Measurements from ENCODE around the gene SERPINB4.

DNA sequence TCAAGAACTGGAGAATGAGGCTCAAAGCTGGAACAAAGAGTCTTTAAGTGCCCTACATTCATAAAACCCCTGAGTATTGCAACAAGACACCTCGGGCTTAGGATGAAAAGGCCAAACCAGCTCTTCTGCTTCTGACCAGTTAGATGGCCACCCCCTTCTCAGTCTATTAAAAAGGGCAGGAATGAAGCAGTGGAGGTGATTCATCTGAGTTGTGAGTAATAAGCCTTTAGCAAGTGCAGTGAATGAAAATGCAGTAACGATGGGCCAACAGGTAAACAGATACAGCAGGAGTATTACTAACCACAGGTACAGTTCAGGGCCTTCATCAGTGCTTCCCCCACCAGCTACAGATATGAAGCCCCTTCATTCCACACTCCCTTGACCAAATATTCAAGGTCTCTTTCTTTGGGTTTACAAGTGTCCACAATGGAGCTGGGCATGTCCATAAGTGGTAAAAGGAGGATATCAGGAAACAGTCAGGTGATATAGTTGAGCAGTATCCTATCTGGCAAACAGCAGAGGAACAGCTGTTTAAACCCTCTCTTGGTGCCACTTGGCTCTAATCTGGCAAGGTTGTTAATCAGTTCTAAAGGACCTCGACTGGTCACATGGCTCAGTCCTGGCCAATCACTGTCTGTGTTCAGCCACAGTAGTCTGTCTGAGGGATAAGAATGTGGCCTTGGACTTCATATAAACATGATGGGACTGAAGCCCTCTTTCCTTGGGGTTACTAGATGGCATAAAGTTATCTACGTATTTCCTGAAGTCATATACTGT lies 39.1 kb downstream of the SERPINB4 start:
- TF ChIP-seq, protein P1, sequence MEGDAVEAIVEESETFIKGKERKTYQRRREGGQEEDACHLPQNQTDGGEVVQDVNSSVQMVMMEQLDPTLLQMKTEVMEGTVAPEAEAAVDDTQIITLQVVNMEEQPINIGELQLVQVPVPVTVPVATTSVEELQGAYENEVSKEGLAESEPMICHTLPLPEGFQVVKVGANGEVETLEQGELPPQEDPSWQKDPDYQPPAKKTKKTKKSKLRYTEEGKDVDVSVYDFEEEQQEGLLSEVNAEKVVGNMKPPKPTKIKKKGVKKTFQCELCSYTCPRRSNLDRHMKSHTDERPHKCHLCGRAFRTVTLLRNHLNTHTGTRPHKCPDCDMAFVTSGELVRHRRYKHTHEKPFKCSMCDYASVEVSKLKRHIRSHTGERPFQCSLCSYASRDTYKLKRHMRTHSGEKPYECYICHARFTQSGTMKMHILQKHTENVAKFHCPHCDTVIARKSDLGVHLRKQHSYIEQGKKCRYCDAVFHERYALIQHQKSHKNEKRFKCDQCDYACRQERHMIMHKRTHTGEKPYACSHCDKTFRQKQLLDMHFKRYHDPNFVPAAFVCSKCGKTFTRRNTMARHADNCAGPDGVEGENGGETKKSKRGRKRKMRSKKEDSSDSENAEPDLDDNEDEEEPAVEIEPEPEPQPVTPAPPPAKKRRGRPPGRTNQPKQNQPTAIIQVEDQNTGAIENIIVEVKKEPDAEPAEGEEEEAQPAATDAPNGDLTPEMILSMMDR (IDR thresholded peaks at IDR 0.05), result no peak
- TF ChIP-seq POLR2A (IDR thresholded peaks at IDR 0.05), result no peak

All from esophagus squamous epithelium (tissue), 4 donors.